Activated CD4-positive, alpha-beta T cell treated with anti-CD3 and anti-CD28 coated beads, Interleukin-2, Interleukin-6, amounts not matched to agents 100 ng/mL and 50 ng/mL, durations not matched to agents 16 hours and 8 hours (primary cell): Measurements from ENCODE around the gene CYP2B6.
"Not testable (repeated sequence)": the region's sequence is repeated elsewhere in the genome, so short reads cannot be mapped to it uniquely, and the experiment has no call there.

Experiments
- DNase-seq: peaks from one replicate; pipeline ENCODE4 v3.0.0-alpha.2; 2020

The CYP2B6 gene

DNA sequence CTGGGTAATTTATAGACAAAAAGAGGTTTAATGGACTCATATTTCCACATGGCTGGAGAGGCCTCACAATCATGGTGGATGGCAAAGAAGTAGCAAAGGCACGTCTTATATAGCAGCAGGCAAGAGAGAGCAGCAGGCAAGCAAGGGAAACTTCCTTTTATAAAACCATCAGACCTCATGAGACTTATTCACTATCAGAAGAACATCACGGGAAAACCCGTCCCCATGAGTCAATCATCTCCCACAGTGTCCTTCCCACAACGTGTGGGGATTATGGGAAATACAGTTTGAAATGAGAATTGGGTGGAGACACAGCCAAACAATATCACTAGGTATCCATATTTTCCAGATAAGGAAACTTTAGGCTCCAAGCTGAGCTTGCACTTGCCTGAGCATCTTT lies 9.5 kb upstream of the CYP2B6 start:
- DNase-seq = no peak

DNA sequence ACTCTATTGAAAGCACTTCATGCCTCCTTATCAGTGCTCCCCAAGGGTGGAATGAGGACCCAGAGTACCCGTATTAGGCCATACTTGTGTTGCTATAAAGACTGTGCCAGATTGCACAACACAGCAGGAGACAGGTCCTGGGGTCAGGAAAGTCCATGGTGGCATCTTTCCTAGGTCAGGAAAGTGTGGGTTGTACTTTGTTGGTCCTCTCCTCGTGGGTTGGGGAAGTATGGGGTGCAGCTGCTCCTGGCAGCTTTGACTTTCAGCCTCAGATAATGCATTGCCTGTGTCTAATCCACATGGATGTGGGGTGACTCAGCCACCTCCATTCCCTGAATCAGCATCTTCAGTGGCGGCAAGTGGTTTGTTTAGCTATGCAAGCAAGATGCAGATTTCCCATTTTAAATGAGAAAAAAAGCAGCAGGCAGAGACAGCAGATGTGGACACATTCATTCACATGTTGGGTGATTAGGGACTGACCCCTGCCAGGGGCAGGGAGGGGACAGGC lies 8.4 kb upstream of the CYP2B6 start:
- no peak for DNase-seq

DNA sequence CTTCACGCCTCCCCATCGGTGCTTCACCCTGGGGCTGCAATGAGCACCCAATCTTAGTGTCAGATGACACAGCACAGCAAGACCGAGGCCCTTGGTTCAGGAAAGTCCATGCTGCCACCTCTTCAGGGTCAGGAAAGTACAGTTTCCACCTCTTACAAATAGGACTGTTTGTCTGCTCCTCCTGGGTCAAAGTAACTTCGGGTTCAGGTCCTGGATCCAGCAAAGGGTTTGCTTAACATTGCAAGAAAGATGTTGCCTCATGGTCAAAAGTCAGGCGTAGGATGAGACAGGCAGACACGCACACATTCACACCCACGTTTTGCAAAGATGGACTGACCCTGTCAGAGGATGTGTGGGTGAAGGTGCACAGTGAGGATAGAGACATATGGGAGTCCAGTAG lies 1.6 kb upstream of the CYP2B6 start:
- no peak for DNase-seq

DNA sequence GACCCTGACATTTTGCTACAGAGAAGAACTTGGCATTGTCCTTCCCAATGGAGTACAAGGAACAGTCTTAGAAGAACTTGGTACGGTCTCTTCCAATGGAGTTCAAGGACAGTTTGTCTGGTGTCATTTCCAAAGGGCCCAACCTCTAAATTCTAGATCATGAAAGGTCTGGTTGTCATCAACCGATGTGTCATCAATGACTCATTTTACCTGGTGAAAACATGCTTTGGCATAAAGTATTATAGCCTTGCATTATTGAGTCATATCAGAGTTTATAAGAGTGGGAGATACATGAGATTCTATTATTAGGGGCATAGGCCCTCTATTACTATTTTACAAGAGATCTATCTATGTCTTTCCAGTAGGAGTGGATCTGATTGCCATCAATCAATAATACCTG lies 4.3 kb downstream of the CYP2B6 start:
- no peak for DNase-seq

DNA sequence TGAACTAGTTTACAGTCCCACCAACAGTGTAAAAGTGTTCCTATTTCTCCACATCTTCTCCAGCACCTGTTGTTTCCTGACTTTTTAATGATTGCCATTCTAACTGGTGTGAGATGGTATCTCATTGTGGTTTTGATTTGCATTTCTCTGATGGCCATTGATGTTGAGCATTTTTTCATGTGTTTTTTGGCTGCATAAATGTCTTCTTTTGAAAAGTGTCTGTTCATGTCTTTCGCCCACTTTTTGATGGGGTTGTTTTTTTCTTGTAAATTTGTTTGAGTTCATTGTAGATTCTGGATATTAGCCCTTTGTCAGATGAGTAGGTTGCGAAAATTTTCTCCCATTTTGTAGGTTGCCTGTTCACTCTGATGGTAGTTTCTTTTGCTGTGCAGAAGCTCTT lies 7.9 kb downstream of the CYP2B6 start:
- DNase-seq = not testable (repeated sequence)

DNA sequence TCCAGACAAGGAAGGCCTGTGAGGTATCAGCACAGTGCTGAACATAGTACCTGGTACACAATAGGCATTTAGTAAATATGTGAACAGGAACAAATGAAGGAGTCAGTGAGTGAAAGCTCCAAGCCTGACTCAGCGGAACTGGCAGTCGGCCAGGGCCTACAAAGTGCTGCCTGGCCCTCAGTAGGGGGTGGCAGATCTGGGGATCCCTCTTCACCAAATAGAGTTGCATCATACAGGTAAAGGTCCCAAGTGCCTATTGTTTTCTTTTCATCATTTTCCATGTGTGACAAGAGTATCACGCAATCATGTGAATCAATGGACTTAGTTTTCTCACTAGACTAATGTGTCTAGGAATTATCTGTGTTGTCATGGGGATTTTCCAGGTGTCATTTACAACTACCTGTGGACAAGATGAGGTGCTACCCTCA lies 9.2 kb downstream of the CYP2B6 start:
- no peak for DNase-seq

DNA sequence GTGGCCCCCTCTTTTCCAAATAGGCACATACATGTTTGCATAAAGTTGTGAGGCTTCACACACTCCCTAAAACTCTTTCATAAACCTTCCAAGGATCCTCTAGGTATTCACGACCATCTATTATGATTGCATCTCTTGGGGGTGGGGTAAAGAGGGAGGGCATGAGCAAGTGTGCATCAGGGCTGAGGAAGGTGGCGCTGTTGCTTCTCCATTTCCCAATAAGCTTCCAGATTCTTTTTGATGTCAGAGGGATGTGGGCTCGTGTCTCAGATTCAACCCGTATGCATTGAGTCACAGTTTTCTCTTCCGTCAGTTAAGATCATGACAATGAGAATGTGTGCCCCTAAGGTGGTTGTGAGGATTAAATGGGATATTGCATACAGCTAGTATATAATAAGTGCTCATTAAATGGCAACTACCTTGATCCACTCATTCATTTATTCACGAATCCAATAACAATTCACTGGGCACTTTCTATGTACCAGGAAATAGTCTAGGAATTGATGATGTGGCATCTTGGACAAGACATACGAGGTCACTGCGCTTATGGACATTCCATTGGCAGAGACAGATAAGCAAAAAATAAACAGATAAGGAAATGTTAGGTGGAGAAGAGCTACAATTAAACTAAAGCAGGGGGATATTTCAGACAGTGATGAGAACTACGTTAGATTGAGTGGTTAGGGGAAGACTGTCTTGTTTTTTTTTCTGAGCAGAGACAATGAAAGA lies 10.3 kb downstream of the CYP2B6 start:
- no peak for DNase-seq

DNA sequence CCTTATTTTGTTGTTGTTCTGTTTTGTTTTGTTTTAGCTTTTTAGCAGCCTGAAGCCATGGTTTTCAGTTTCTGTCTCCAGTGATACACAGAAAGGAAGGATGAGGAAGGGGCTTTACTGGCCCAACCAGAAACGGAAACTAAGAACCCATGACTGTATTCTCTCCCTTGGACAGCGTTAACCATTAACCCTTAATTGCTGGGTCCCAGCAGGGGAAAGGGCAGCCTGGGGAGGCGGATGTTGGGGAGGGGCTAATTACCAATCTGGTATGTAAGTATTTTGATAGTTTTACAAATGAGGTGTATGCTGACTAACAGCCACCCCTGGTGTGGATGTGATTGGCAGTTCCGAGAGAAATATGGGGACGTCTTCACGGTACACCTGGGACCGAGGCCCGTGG lies 12.6 kb downstream of the CYP2B6 start:
- DNase-seq = not testable (repeated sequence)

DNA sequence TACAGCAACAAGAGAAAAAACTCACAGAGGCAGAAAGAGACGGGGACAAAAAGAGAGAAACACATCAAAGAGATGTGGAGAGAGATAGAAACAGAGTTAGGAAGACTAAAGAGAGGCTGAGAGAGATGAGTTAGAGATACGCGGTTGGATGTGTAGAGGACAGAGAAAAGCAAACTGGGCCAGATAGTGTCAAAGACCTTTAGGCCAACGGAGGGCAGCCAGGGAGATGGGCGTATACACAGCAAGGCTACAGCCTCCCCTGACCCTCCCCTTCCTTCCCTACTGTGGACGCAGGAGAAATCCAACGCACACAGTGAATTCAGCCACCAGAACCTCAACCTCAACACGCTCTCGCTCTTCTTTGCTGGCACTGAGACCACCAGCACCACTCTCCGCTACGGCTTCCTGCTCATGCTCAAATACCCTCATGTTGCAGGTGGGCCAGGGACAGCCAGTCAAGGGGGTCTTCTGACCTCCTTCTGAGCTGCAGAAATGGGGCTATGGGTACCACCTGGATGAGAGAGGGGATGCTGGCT lies 18.7 kb downstream of the CYP2B6 start:
- no peak for DNase-seq

DNA sequence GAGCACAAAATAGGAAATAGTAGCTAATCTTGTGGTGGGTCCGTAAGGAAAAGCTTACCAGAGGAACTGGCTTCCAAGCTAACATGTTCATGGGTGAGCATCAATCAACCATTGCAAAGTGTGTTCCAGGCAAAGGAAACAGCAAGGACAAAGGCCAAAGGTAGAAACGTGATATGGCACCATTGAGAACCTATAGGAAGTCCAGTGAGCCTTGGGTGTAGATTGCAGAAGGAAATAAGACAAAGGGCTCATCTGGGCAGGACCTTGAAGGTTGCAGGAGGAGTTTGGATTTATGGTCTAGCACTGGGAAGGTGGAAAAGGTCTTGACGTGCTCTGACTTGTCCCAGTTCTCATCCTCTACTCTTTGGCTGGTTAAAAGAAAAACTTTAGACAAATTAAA lies 22.3 kb downstream of the CYP2B6 start:
- no peak for DNase-seq

DNA sequence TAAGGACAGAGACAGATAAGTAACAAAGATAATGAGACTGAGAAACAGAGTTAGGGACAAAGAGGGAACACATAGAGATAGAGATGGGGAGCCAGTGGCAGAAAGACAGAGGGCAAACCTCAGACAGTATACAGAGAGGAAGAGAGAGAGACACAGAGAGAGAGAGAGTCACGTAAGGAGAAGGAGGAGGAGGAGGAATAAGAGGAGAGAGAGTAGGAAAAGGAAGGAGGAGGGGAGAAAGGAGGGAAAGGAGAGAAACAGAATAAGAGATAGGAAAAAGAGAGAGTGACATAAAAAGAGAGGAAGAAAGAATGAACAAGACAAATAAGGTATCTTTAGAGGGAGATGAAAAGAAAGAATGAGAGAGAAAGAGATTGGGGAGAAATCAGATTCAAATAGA lies 23.6 kb downstream of the CYP2B6 start:
- no peak for DNase-seq

DNA sequence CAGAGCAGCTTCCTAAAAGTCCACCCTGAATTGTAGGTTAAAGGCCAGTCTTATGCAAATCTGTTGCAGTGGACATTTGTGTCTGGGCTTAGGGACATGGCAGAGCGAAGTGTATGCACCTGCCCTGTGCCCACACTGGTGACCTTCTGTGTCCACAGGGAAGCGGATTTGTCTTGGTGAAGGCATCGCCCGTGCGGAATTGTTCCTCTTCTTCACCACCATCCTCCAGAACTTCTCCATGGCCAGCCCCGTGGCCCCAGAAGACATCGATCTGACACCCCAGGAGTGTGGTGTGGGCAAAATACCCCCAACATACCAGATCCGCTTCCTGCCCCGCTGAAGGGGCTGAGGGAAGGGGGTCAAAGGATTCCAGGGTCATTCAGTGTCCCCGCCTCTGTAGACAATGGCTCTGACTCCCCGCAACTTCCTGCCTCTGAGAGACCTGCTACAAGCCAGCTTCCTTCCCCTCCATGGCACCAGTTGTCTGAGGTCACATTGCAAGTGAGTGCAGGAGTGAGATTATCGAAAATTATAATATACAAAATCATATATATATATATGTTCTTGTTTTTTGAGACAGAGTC lies 25.5 kb downstream of the CYP2B6 start:
- DNase-seq = no peak

DNA sequence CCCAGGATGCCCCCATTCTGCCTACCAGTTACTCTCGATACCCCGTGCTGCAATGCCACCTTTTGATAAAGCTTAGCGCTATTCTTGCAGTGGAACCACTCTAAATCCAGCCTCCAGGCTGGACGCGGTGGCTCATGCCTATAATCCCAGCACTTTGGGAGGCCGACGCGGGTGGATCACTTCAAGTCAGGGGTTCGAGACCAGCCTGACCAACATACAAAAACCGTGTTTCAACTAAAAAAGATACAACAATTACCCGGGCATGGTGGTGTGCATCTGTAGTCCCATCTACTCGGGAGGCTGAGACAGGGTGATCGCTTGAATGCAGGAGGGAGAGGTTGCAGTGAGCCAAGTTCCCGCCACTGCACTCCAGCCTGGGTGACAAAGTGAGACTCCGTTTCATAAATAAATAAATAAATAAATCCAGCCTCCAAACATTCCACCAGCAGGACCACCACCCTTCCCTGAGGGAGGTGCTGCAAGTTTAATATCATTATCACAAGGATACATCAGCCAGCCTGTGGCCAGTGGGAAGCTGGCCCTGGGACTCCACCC lies 27.7 kb downstream of the CYP2B6 start:
- no peak for DNase-seq

DNA sequence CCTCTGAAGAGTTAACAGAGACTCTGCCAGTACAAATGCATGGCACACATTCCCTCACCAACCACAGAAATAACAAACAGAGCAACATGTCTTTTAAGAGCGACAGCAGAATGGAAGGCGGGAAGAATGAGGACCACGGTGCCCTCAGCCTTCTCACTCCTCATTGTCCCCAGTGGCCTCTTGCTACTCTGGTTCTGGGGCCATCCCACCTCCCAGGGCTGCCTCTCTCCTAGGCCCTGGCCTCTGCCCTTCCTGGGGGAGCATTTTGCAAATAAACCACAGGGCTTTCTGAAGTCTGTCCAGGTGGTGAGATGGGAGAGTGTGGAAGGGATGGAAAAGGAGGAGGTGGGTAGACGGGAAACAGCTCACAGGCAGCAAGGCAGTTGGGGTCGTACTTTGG lies 28.3 kb downstream of the CYP2B6 start:
- DNase-seq = no peak

DNA sequence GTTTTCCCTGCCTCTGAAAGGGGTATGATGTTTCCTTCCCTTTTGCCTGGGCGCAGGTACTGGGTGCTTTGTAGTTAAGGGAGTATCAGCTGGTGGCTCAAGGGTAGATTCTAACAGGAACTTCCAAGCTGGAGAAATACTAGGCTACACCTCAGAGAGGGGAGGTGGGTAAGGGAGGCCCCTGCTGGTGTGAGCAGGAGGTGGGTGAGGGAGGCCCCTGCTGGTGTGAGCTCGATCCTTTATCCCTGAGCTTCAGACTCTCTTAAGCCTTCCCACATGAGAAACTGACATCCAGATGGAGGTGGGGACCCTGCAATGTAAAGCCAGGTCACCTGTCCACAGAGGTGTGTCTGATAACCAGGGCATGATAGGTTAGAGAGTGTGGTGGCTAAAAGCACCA lies 32.1 kb downstream of the CYP2B6 start:
- no peak for DNase-seq

DNA sequence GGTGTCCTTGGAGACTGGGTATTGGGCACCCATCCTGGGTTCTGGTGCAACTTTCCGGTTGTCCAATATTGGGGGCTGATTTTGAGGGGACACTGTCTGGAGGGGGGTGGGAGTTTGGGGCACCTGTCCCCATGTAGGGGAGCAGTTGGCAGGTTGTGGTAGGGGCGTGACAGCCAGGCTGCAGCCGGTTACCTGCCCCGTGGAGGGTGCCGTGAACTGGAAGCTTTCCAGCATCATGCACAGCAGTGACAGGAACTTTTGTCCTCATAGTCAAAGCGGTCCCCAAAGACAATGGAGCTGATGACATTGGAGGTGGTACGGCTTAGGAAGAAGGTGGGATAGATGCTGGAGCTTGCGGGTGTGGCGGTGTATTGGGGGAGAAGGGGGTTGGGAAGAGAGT lies 34.3 kb downstream of the CYP2B6 start:
- no peak for DNase-seq

DNA sequence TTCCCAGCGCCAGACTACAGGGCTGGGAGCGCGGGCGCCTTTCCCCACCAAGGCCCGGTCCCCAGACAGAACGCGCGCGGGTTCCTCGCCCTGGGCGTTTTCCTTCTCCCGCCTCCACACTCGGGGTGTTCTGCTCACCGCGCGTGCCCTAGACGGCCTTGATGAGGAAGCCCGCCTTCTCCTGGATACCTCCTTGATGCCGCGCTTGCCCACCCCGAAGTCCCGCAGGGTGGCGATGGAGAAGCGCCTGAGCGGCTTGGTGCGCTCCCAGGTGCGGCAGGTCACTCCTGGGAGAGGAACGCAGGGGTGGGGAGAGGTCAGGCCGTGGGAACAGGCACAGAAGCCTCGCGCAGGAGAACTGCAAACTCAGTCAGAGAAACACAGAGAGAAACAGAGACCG lies 34.8 kb downstream of the CYP2B6 start:
- no peak for DNase-seq

DNA sequence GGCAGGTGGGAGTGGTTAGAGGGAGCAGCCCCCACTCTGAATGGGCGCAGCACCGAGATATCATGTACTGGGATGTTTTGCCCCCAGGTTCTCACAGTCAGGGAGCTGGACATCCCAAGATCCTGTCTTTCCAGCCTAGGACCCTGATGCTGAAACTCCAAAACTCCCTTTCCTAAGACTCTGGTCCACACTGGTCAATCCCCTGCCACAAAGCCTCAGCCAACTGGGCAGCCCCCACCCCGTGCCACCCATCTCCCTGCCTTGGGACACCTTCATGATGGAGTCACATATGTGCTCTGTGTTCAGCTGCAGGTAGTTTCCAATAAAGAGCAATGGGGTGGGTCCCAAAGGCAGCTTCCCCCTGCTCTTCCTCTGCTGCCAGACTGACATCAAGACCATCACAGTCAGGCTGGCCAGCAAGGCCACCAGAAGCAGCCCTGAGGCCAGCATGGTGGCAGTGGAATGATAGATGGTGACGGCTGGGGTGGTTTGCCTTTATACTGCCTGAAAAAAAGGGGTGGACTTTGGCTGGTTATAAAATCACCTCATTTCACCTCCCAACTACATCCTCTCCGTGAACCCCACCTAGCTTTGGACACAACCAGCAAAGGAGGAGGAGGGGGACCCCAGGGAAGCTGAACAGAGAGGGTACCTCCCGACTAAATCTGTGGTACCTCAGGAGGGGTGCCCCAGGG lies 36.3 kb downstream of the CYP2B6 start:
- DNase-seq = no peak

DNA sequence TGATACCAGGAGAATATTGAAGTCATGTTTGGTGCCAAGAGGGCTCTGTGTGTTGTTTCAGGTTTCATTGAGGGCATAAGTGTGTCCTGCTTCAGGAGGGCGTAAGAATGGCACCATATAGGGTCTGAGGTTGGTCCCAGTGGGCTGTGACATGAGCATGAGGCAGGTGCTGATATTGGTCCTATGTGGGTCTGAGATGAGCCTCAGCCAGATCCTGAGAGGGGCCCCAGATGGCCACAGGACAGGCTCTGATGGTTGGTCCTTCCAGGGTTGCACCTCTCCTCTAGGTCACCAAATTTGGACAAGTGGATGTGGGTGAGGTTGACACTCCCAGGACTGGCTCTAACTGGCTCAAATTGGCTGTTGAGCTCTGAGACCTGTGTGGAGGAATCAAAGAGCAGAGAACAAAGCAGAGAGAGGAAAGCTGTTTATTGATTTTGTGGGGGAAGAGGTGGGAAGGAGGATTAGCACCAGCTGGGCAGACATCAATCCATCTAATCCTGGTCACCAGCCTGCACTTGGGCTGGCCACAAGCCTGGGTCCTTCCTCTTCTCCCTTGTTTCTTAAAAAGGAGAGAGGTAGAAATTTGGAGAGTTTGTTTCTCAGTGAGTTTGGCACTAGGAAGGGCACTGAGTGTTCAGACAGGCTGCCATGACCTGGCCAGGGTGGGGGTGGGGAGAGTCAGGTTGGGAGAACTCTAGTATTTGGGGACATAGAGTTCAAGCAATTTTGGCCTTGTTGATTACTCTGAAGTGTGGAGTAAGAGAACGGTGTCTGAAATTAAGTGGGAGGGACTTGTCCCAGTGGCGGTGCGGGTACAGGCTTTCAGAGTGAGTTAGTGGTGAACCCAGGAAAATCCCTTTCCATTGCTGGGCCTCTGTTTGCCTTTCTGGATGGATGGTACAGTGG lies 38.7 kb downstream of the CYP2B6 start:
- DNase-seq = no peak

DNA sequence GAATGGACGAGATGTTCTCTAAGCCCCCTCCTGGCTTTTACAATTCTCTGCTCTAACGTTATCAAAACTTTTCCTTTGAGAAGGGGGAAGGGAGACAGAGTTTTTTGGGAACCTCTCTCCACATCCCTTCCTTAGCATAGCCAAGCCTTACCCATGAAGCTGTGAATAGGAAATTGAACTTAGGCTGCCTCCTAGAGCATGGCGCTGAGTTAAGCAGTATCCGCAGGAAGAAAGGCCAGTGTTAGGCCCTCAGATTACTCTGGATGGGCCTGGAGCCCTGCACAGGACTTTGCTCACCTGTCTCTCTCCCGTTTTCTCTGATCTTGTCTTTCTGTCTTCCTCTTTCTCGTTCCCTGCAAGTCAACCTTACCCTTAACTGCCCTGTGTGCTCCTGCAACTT lies 39.6 kb downstream of the CYP2B6 start:
- no peak for DNase-seq

DNA sequence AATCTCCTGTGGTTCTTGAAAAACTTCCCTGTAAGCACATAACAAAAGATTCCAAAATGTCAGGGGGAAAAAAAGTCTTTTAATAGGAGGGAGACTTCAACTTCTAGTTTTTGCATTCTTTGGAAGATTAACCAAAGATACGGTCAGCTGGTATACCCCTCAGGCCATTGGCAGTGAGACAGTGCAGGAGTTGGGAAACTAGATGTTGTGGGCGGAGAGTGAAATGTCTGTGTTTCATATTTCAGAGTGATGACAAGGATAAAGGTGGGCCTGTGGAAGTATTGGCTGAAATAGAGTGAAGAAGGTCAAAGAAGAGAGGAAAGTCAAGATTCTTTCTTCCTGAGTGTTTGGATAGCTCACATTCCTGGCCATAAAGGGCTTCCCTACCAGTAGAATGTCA lies 40.8 kb downstream of the CYP2B6 start:
- DNase-seq = no peak

DNA sequence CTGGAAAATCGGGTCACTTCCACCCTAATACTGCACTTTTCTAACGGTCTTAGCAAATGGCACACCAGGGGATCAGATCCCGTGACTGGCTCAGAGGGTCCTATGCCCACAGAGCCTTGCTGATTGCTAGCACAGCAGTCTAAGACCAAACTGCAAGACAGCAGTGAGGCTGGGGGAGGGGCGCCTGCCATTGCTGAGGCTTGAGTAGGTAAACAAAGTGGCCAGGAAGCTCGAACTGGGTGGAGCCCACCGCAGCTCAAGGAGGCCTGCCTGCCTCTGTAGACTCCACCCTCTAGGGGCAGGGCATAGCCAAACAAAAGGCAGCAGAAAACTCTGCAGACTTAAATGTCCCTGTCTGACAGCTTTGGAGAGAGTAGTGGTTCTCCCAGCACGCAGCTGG lies 42.2 kb downstream of the CYP2B6 start:
- not testable (repeated sequence) for DNase-seq

DNA sequence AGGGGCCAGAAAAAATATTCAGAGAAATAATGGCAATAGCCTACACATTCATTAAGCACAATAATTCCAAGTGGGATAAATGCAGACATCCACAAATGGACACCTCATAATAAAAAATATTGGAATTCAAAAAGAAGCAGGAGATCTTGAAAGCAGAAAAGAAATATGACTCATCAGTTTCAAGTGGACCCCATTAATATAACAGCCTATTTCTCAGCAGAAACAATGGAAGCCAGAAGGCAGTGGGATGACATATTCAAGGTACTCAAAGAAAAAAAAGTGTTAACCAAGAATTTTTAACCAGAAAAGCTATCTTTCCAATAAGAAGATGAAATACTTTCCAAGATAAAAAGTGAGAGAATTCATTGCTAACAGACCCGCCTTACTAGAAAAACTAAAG lies 48.7 kb downstream of the CYP2B6 start:
- no peak for DNase-seq
